Retinal pigment epithelial cell (primary cell): ENCODE results near the gene UBE2G1.
"Not testable (repeated sequence)": the region's sequence is repeated elsewhere in the genome, so short reads cannot be mapped to it uniquely, and the experiment has no call there.

Source experiments
- DNase-seq: peaks from one replicate; pipeline ENCODE4 v3.0.0-alpha.2; 2010; ENCODE audit warnings: low read depth
- H3K4me3 ChIP-seq: 2 replicates; pipeline ENCODE4 v1.5.1; 2011; ENCODE audit warnings: mild to moderate bottlenecking, low read length, control low read depth, moderate library complexity
- CTCF ChIP-seq: conservative IDR thresholded peaks from 2 replicates; pipeline ENCODE4 v1.5.1; 2011; ENCODE audit warnings: low read depth, low read length, control low read depth, inconsistent platforms

Gene UBE2G1

GRCh38 chr17:4358154-4358553 is 8.3 kb downstream of the UBE2G1 start:
- H3K4me3 ChIP-seq: no peak overlapping the region
- TF ChIP-seq CTCF: no peak
- no peak for DNase-seq

GRCh38 chr17:4357671-4358070 is 8.8 kb downstream of the UBE2G1 start:
- H3K4me3 ChIP-seq: no peak overlapping the region
- DNase-seq: no peak
- TF ChIP-seq CTCF: no peak

GRCh38 chr17:4357030-4357628 is 9.3 kb downstream of the UBE2G1 start:
- no peak overlapping the region for H3K4me3 ChIP-seq
- TF ChIP-seq CTCF: no peak
- DNase-seq: no peak

GRCh38 chr17:4354862-4355514 is 11.5 kb downstream of the UBE2G1 start:
- H3K4me3 ChIP-seq: no peak overlapping the region
- no peak for TF ChIP-seq CTCF
- no peak for DNase-seq

- no peak overlapping the region for H3K4me3 ChIP-seq
- DNase-seq: no peak
- TF ChIP-seq CTCF: no peak
Measured at GRCh38 chr17:4354206-4354605, 12.3 kb downstream of the UBE2G1 start.

GRCh38 chr17:4350214-4350613 is 16.3 kb downstream of the UBE2G1 start:
- DNase-seq: not testable (repeated sequence)

GRCh38 chr17:4345581-4346252 is 20.8 kb downstream of the UBE2G1 start:
- no peak for TF ChIP-seq CTCF
- DNase-seq: no peak
- no peak overlapping the region for H3K4me3 ChIP-seq

More at GRCh38 chr17:4350214-4350613, 16.3 kb downstream of the UBE2G1 start:
- not testable (repeated sequence) for H3K4me3 ChIP-seq
